Fibroblast of skin of right quadriceps (primary cell): ENCODE data around the gene FAM90A1.
"Not testable (repeated sequence)": the region's sequence is repeated elsewhere in the genome, so short reads cannot be mapped to it uniquely, and the experiment has no call there.

Experiments
- DNase-seq: peaks from one replicate; pipeline ENCODE4 v3.0.0-alpha.2; 2013

The FAM90A1 gene, protein sequence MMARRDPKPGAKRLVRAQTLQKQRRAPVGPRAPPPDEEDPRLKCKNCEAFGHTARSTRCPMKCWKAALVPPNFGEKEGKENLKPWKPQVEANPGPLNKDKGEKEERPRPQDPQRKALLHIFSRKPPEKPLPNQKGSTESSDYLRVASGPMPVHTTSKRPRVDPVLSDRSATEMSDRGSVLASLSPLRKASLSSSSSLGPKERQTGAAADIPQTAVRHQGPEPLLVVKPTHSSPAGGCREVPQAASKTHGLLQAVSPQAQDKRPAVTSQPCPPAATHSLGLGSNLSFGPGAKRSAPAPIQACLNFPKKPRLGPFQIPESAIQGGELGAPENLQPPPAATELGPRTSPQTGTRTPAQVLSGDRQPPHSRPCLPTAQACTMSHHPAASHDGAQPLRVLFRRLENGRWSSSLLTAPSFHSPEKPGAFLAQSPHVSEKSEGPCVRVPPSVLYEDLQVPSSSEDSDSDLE

DNA sequence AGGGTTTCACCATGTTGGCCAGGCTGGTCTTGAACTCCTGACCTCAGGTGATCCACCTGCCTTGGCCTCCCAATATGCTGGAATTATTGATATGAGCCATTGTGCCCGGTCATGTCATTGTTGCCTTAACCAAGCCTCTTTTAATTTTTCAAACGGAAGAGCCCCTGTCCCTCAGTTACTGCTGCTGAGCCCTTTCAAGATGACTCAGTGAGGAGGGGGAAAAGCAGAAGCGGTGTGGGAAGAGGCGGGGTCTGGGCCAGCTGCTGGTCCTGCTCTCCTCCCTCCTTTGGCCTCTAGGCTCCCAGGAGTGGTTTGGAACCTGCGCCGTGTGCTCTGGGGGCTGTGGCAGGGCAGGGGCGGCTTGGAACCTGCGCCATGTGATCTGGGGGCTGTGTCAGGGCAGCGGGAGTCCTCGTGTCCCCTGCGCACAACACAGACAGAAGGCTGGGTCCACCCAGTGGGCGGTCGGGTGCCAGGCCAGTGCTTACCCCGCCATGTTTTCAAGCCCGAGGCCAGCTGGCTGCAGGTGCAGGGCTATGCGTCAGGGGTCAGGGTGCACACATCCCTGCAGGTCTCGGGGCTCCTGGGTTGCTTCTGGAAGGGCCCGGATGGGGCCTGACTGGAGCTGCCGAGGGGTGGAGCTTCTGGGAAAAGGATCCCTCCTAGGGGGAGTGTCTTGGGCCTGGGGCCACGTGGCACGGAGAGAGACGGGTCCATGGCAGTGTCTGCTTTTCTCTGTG is at the start of gene FAM90A1:
Gene FAM90A1, minus strand, starts transcription at position 627 of the 740 bp plus-strand sequence. CDS start 2,786 bp downstream, outside the sequence.
- peak; percentile 28 for DNase-seq

- DNase-seq: not testable (repeated sequence)
Measured at GRCh38 chr12:8276397-8276796, 49.0 kb upstream of the FAM90A1 start.

GRCh38 chr12:8266706-8267105 is 39.3 kb upstream of the FAM90A1 start:
- not testable (repeated sequence) for DNase-seq

DNA sequence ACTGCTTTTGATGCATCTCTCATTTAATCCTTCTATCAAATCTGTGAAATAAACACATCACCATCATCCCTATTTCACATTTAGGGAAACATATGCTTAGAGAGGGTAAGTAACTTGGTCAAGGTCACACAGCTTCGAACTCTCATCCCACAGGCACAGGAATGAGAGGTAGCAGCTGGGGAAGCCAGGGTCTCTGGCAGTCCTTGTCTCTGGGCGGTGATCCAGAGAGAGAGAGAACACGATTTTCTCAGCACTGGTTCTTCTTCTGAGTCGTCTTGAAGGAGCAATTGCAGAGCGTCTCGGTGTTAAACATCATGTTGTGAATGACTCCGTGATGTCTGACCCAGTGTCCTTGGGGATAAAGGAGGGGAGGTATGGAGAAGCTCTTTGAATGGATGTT is 36.8 kb upstream of the FAM90A1 start:
- DNase-seq: not testable (repeated sequence)

GRCh38 chr12:8261111-8261554 is 33.7 kb upstream of the FAM90A1 start:
- DNase-seq: not testable (repeated sequence)

GRCh38 chr12:8256356-8256755 is 28.9 kb upstream of the FAM90A1 start:
- not testable (repeated sequence) for DNase-seq

- DNase-seq: not testable (repeated sequence)
Measured at GRCh38 chr12:8254705-8255104, 27.3 kb upstream of the FAM90A1 start.

DNA sequence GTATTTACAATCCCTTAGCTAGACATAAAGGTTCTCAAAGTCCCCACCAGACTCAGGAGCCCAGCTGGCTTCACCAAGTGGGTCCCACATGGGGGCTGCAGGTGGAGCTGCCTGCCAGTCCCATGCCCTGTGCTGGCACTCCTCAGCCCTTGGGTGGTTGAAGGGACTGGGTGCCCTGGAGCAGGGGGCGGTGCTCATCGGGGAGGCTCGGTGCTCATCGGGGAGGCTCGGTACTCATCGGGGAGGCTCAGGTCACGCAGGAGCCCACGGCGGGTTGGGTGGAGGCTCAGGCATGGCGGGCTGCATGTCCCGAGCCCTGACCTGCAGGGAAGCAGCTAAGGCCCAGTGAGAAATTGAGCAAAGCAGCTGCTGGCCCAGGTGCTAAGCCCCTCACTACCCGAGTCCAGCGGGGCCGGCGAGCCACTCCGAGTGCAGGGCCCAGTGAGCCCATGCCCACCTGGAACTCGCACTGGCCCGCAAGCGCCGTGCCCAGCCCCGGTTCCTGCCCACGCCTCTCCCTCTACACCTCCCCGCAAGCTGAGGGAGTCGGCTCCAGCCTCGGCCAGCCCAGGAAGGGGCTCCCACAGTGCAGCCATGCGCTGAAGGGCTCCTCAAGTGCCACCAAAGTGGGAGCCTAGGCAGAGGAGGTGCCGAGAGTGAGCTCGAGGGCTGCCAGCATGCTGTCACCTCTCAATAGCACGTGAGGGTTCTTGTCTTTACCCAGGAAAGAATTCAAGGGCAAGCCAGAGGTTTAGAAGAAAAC is 24.8 kb upstream of the FAM90A1 start:
- not testable (repeated sequence) for DNase-seq

- not testable (repeated sequence) for DNase-seq
Measured at GRCh38 chr12:8251616-8252015, 24.2 kb upstream of the FAM90A1 start.

DNA sequence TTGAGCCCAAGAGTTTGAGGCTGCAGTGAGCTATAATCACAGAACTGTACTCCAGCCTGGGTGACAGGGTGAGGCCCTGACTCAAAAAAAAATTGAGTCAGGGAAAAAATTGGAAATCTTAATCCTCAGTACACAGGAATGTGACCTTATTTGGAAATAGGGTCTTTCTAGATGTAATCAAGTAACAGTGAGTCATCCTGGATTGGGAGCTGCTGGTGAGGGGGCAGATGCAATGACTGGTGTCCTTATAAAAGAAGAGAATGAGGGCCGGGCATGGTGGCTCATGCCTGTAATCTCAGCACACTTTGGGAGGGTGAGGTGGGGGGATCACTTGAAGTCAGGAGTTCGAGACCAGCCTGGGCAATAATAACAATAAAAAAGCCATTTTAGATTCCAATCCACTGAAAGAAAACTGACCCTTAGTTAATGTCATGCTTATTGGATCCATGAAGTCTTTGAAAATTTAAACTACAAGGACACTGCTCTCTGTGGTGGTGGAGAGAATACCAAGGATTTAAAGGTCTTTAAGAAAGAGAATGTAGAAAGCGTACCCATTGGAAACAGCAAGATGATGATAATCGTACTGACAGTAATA is 19.6 kb upstream of the FAM90A1 start:
- peak; percentile 90 for DNase-seq

DNA sequence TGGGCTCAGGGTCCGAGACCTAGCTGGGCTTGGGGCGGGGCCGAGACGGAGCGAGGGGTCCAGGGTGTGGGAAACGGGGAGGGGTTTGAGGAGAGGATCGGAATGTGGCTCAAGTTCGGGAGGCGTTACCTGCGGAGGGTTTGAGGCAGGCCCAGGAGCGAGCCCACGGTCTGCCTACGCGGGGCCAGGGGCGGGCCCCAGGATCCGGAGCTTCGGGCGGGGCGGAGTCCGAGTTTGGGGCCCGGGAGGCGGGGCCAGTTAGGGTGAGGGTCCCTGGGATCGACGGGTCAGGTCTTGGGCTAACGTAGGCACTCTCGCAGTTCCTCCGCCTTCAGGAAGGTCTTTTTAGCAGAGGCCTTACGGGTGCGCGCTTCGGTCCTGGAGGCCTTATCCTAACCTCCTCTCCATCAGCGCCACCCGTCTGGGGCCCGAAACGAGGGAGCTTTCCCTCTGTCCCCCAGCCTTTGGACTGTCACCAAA is 16.3 kb upstream of the FAM90A1 start:
- DNase-seq: not testable (repeated sequence)

DNA sequence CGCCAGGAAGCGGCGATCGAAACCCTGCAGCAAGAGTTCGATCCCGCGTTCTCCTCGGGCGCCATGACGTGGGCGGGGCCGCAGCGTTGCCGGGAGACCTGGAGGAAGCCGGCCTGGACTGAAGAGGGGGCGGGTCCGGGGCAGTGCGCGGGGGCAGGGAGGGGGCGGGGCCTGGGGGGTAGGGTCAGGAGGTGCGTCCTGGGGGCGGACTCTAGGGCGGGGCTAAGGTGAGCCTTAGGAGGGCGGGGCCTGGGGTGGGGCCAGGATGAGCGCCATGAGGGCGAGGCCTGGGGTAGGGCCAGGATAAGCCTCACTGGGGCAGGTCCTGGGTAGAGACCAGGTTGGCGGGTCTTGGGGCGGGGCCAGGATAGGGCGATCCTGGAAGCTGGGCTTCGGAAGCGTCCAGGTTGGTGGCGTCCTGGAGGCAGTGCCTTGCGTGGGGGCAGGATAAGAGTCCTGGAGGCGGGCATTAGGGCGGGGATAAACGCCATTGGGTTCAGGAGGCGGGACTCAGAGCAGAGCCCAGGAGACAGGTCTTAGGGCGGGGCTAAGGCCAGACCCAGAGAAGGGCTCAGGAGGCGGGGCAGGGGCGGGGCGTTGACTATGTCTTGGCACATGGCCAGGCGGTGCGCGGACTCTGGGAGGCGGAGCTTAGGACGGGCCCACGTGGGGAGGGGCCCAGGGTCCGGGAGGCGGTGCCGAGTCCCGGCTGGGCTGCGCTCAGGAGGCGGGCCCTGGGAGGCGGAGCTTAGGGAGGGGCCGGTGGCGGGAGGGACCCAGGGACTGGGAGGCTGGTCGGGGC is 15.7 kb upstream of the FAM90A1 start:
- DNase-seq: peak; percentile 96

- not testable (repeated sequence) for DNase-seq
Measured at GRCh38 chr12:8242622-8242879, 15.1 kb upstream of the FAM90A1 start.

- DNase-seq: peak; percentile 72
Measured at GRCh38 chr12:8241917-8242621, 14.7 kb upstream of the FAM90A1 start.

GRCh38 chr12:8240340-8241114 is 13.1 kb upstream of the FAM90A1 start:
- DNase-seq: not testable (repeated sequence)

DNA sequence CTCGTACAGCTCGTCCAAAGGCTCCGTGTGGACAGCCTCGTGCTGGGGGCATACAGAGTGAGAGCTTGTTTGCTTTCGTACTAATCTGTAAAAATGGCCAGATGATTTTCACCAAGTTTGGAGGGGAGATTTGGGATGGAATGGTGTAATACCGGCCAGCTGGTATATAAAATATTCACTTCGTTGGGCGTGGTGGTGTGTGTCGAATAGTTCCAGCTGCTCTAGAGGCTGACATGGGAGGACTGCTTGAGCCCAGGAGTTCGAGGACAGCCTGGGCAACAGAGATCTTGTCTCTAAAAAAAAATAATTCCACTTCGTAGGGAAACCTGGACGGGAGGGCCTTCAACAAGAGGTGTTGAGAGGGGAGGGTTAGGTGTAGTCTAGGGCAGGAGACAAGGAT is 9.6 kb upstream of the FAM90A1 start:
- not testable (repeated sequence) for DNase-seq

GRCh38 chr12:8235316-8236157 is 8.1 kb upstream of the FAM90A1 start:
- DNase-seq: peak; percentile 63

DNA sequence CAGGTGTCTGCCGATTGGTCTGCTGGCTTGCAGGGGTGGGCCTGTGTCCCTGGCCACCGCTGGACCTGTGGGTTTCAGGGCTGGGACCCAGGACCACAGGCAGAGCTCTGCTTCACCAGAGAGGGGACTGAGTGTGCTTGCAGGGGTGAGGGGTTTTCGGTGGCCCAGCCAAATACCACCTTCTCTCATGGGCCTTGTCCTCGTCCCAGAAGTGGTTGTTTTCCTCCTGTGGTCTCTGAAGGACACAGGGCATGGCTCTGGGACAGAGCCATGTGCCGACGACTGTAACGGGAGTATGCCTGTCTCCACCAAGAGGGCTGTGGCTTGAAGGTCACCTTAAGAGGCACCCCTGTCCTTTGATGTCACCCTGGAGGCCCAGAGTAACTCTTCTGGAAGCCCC is 7.3 kb upstream of the FAM90A1 start:
- not testable (repeated sequence) for DNase-seq

DNA sequence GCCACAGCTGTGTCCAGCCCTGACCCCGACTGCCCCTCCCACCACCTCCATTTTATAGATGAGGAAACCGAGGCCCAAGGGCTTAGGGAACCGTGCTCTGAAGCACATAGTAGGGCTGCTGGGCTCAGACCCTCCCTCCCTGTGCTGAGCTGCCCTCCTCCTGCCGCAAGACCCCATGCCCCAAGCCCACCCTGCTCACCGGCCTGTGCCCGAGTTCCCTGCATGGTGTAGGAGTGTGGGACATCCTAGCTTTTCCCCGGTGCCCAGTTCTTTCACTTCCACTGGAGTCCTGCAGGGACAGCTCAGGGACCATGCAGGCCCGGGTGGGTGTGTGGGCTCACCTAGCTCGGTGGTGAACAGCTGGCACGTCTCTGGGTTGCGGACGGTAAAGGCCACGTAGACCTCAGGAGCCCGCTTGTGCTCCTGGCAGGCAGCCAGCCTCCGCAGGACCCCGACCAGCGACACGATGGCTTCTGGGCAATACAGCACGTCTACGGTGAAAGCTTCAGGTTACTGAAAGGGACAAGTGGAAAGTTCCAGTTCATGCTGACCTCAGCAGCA is 6.6 kb upstream of the FAM90A1 start:
- not testable (repeated sequence) for DNase-seq
